HEK293T (cell line): ENCODE measurements around the gene MYO6.

Source experiments
- CTCF ChIA-PET: fragments of 350-600 bp; formaldehyde crosslinking; extraction: SDS; loops from one replicate; lab custom pipeline; 2021; ENCODE audit warnings: antibody characterized with exemption, inconsistent platforms; lab: Yijun Ruan, JAX
- POLR2A ChIA-PET: fragments of 350-600 bp; formaldehyde crosslinking; extraction: SDS; loops from one replicate; lab custom pipeline; 2020; ENCODE audit warnings: antibody characterized with exemption, inconsistent platforms; lab: Yijun Ruan, JAX
- DNase-seq: peaks from one replicate; pipeline ENCODE4 v3.0.0; 2012; ENCODE audit warnings: mixed read lengths; ENCODE audit errors: extremely low spot score
- ARNT ChIP-seq: fragments of 450-650 bp; IDR thresholded peaks from 2 replicates; pipeline ENCODE4 v1.6.1; 2017; ENCODE audit warnings: mild to moderate bottlenecking
- BHLHE40 ChIP-seq: fragments of 450-650 bp; IDR thresholded peaks from 2 replicates; pipeline ENCODE4 v1.6.1; 2016; ENCODE audit warnings: mild to moderate bottlenecking, moderate library complexity, borderline replicate concordance
- CTBP1 ChIP-seq: fragments of 450-650 bp; IDR thresholded peaks from 2 replicates; pipeline ENCODE4 v1.6.1; 2016; ENCODE audit warnings: borderline replicate concordance
- ELF4 ChIP-seq: fragments of 450-650 bp; IDR thresholded peaks from 2 replicates; pipeline ENCODE4 v1.6.1; 2017; ENCODE audit warnings: antibody characterized with exemption
- FOXA1 ChIP-seq: fragments of 450-650 bp; IDR thresholded peaks from 2 replicates; pipeline ENCODE4 v1.6.1; 2016; ENCODE audit warnings: mild to moderate bottlenecking
- FOXK2 ChIP-seq: fragments of 450-650 bp; IDR thresholded peaks from 2 replicates; pipeline ENCODE4 v1.6.1; 2016; ENCODE audit warnings: mild to moderate bottlenecking
- FOXM1 ChIP-seq: fragments of 450-650 bp; IDR thresholded peaks from 2 replicates; pipeline ENCODE4 v1.6.1; 2017; ENCODE audit warnings: mild to moderate bottlenecking, borderline replicate concordance
- HDGF ChIP-seq: fragments of 450-650 bp; IDR thresholded peaks from 2 replicates; pipeline ENCODE4 v1.6.1; 2017; ENCODE audit warnings: antibody characterized with exemption, borderline replicate concordance
- L3MBTL2 ChIP-seq: fragments of 450-650 bp; conservative IDR thresholded peaks from 2 replicates; pipeline ENCODE4 v1.6.1; 2016; ENCODE audit warnings: mild to moderate bottlenecking
- LEF1 ChIP-seq: fragments of 450-650 bp; IDR thresholded peaks from 2 replicates; pipeline ENCODE4 v1.6.1; 2017; ENCODE audit warnings: mild to moderate bottlenecking, borderline replicate concordance
- NFRKB ChIP-seq: fragments of 450-650 bp; IDR thresholded peaks from 2 replicates; pipeline ENCODE4 v1.6.1; 2016; ENCODE audit warnings: mild to moderate bottlenecking, moderate library complexity
- SP1 ChIP-seq: fragments of 450-650 bp; IDR thresholded peaks from 2 replicates; pipeline ENCODE4 v1.6.1; 2017
- SUZ12 ChIP-seq: fragments of 450-650 bp; IDR thresholded peaks from 2 replicates; pipeline ENCODE4 v1.6.1; 2016; ENCODE audit warnings: mild to moderate bottlenecking
- TARDBP ChIP-seq: fragments of 450-650 bp; IDR thresholded peaks from 2 replicates; pipeline ENCODE4 v1.6.1; 2016
- ZNF384 ChIP-seq: fragments of 450-650 bp; IDR thresholded peaks from 2 replicates; pipeline ENCODE4 v1.6.1; 2016
- TF ChIP-seq, protein P1 (sequence below): fragments of 450-650 bp; IDR thresholded peaks from 2 replicates; pipeline ENCODE4 v1.6.1; 2016

Gene MYO6

GRCh38 chr6:75755704-75756103 lies 6.7 kb downstream of the MYO6 start:
- CTCF ChIA-PET: no interaction called here
- POLR2A ChIA-PET: no interaction called here
- TF ChIP-seq HDGF: no peak
- TF ChIP-seq, protein P1, sequence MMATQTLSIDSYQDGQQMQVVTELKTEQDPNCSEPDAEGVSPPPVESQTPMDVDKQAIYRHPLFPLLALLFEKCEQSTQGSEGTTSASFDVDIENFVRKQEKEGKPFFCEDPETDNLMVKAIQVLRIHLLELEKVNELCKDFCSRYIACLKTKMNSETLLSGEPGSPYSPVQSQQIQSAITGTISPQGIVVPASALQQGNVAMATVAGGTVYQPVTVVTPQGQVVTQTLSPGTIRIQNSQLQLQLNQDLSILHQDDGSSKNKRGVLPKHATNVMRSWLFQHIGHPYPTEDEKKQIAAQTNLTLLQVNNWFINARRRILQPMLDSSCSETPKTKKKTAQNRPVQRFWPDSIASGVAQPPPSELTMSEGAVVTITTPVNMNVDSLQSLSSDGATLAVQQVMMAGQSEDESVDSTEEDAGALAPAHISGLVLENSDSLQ: no peak
- no peak for TF ChIP-seq TARDBP
- TF ChIP-seq FOXM1: no peak
- TF ChIP-seq LEF1: no peak
- no peak for DNase-seq

- CTCF ChIA-PET: no interaction called here
- no peak for DNase-seq
- POLR2A ChIA-PET: no interaction called here
- TF ChIP-seq CTBP1 (no peak), NFRKB (no peak), SUZ12 (no peak)
These were observed 8.3 kb downstream of the MYO6 start for GRCh38 chr6:75757295-75757694.

DNA sequence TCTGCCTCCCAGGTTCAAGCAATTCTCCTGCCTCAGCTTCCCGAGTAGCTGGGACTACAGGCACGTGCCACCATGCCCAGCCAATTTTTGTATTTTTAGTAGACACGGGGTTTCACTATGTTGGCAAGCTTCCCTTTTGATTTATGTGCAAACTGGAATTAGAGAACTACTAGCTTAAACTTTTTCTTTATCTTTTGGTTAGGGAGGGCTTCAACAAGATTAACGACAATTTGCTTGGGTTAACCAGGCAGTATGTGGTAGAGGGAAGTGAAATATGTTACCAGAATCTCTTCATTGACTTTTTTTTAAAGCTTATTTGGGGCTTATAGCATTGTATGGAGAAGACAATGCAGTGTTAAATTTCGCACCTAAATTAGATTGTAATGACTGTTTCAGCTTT lies 9.0 kb downstream of the MYO6 start:
- ChIA-PET CTCF (no interaction called here), POLR2A (no interaction called here)
- TF ChIP-seq, protein P1: 0 out of 2 replicates have a peak, but pooled peaks have one; percentile 14
- TF ChIP-seq ELF4: no peak
- no peak for DNase-seq

- ChIA-PET CTCF (no interaction called here), POLR2A (no interaction called here)
- DNase-seq: no peak
- TF ChIP-seq ZNF384 (no peak), FOXK2 (no peak), BHLHE40 (no peak), ARNT (no peak), NFRKB (no peak), FOXA1 (no peak), HDGF (no peak), ELF4 (no peak), LEF1 (no peak)
These were observed 10.2 kb downstream of the MYO6 start for GRCh38 chr6:75759207-75759606.

DNA sequence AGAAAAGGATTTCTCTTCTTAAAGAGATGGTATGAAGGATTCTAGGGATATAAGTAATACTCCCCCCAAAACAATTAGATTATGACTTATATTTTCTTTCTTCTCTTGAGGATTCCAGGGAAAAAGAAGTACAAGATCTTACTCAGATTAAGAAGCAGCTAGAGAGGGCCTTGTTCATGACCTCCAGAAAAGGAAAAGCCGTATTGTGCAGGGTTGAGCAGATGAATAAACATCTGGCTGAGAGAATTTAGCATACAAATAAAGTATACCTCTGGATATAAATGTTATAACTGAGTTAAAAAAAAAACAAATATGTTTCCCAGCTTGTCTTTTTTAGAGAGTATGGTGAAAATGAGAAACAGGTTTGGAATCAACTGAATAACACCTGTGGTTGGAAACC lies 11.3 kb downstream of the MYO6 start:
- ChIA-PET CTCF (no interaction called here), POLR2A (no interaction called here)
- DNase-seq: no peak
- TF ChIP-seq ARNT (no peak), L3MBTL2 (no peak), FOXA1 (no peak), CTBP1 (no peak), SUZ12 (no peak), BHLHE40 (no peak)

- ChIA-PET CTCF (interaction anchor here (0.7 kb wide), 2 partner anchors 8 to 107 kb away, joined by 4 read pairs; no protein-coding TSS in a partner anchor), POLR2A (no interaction called here)
- TF ChIP-seq LEF1 (no peak), FOXK2 (no peak), ELF4 (no peak), ARNT (no peak), HDGF (no peak), FOXM1 (no peak), L3MBTL2 (no peak), NFRKB (no peak), FOXA1 (no peak), SUZ12 (no peak), BHLHE40 (no peak), CTBP1 (no peak), TARDBP (no peak), ZNF384 (no peak), SP1 (no peak)
- TF ChIP-seq, protein P1: no peak
- DNase-seq: no peak
These were observed 12.4 kb downstream of the MYO6 start for GRCh38 chr6:75761489-75761888.

- TF ChIP-seq, protein P1: no peak
- TF ChIP-seq SUZ12 (no peak), ELF4 (no peak), ZNF384 (no peak), ARNT (no peak), HDGF (no peak), CTBP1 (no peak), FOXM1 (no peak), LEF1 (no peak), BHLHE40 (no peak), L3MBTL2 (no peak), SP1 (no peak), TARDBP (no peak), FOXA1 (no peak), FOXK2 (no peak), NFRKB (no peak)
- ChIA-PET CTCF (no interaction called here), POLR2A (no interaction called here)
- no peak for DNase-seq
These were observed 13.0 kb downstream of the MYO6 start for GRCh38 chr6:75762063-75762462.
